Activated naive CD8-positive, alpha-beta T cell treated with anti-CD3 and anti-CD28 coated beads, Interleukin-2, amount 50 U/mL, for 24 hours (primary cell): Measurements from ENCODE around the gene B4GALNT3.

Experiments
- ATAC-seq: fragments of 150-1000 bp; cut with Tn5 transposase; one replicate; pipeline ENCODE4 v1.10.0; 2021
- DNase-seq: peaks from one replicate; pipeline ENCODE4 v3.0.0; 2021
- H3K27ac Mint-ChIP-seq: one replicate; pipeline ENCODE4 v1.8.0; 2021; ENCODE audit warnings: mild to moderate bottlenecking, mixed read lengths
- H3K27me3 Mint-ChIP-seq: one replicate; pipeline ENCODE4 v1.8.0; 2021; ENCODE audit warnings: mixed read lengths
- H3K36me3 Mint-ChIP-seq: one replicate; pipeline ENCODE4 v1.8.0; 2021; ENCODE audit warnings: low read depth, mixed read lengths
- H3K4me1 Mint-ChIP-seq: one replicate; pipeline ENCODE4 v1.8.0; 2021; ENCODE audit warnings: mixed read lengths
- H3K4me3 Mint-ChIP-seq: one replicate; pipeline ENCODE4 v1.8.0; 2021; ENCODE audit warnings: mild to moderate bottlenecking, moderate library complexity, mixed read lengths
- H3K9me3 Mint-ChIP-seq: one replicate; pipeline ENCODE4 v1.8.0; 2021; ENCODE audit warnings: mixed read lengths

The B4GALNT3 gene

DNA sequence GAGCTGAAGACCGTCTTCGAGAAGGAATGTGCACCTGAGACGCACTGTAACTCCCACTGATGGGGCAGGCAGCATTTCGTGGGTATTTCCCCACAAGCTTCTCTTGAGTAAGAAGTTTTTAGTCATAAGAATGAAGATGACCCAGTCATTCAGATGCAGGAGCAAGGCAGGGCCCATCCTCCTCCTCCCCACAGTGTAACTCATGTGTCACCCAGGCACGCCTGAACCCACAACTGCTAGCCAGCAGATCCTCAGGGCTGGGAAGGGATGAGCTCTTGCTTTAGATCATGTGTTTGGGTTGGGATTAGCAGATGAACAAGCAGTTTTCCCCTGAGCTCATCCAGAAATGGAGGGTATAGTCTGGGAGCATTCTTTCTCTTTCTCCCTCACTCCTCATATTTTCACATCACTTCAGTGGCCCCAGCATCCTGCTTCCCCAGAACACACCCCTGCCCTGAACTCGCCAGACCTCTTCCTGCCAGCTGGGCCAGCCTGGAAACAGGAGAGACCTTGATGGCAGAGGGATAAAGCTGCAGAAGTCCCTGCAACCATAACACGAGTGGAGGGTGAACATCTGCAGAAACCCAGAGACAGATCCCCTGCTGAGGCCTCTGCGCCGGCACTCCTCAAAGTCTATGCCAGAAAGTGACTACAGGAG lies 73.3 kb downstream of the B4GALNT3 start:
- peaks cover 13% of the 10 kb centered on the region for H3K9me3 Mint-ChIP-seq
- H3K4me3 Mint-ChIP-seq = no peak overlapping the region
- ATAC-seq (no peak), DNase-seq (no peak)
- H3K4me1 Mint-ChIP-seq = no peaks in the 10 kb centered on the region
- no peaks in the 10 kb centered on the region for H3K27me3 Mint-ChIP-seq
- H3K27ac Mint-ChIP-seq = no peak overlapping the region
- H3K36me3 Mint-ChIP-seq = no peaks in the 10 kb centered on the region

DNA sequence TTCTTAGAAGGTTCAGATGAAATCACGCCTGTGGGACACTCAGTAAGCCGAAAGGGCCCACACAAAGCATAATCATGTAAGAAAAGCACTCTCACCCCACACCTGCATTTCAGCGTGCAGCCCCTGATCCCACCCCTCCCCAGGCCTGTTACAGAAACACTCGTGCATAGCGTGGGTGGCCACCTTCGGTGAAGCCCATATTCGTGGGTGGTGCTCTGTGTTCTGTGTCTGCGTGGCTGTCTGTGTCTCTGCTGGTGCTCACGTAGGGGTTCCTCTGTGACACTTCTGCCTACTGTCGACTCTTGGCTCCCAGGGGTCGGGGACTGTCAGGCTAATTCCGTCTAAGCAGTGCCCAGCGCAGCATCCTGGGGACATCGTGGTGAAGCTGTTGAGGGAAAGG lies 74.0 kb downstream of the B4GALNT3 start:
- no peaks in the 10 kb centered on the region for H3K36me3 Mint-ChIP-seq
- H3K4me1 Mint-ChIP-seq = peaks cover 2% of the 10 kb centered on the region
- H3K9me3 Mint-ChIP-seq = peaks cover 13% of the 10 kb centered on the region
- ATAC-seq (no peak), DNase-seq (no peak)
- H3K4me3 Mint-ChIP-seq = no peak overlapping the region
- no peaks in the 10 kb centered on the region for H3K27me3 Mint-ChIP-seq
- no peak overlapping the region for H3K27ac Mint-ChIP-seq

DNA sequence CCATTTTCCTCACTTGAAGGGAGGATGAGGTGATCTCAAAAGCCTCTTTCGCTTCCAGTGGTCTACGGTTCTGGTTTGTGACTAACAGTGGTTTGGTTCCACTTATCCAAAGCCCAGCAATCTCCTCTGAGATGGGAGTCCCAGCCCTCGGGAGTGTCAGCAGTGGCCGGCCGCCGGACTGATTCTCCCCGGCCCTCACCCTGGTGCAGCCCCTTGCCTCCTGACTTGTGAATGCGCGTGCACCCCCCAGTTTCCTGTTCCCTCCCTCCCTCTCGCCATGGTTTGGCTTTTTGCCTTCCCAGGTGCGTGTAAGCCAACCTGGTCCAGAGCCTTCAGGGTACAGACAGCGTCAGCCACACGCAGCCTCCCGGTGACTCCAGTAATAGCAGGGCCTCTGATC lies 74.5 kb downstream of the B4GALNT3 start:
- Mint-ChIP-seq H3K4me3 (no peak overlapping the region), H3K9me3 (peaks cover 13% of the 10 kb centered on the region), H3K36me3 (no peaks in the 10 kb centered on the region), H3K27ac (no peak overlapping the region), H3K4me1 (peaks cover 7% of the 10 kb centered on the region), H3K27me3 (no peaks in the 10 kb centered on the region)
- DNase-seq (no peak), ATAC-seq (no peak)

DNA sequence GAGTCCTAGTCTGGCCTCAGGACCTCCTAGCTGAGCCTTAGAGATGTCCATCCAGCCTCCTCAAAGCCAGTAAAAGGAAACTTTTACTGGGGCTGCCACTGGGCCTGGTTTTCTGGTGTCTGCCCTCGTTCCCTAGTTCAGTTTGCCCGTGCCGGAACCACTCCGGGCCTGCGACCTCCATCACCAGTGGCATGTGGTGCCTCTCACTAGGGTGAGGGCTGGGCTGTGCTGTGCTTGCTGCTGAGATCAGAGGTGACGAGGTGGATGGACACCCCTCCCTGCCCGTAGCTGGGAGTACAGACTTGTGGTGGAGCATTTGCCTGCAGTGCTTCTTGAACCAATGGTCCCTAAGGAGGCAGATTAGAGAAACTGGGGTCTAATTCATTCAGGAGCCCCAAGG lies 75.7 kb downstream of the B4GALNT3 start:
- Mint-ChIP-seq H3K4me1 (peaks cover 15% of the 10 kb centered on the region), H3K4me3 (no peak overlapping the region), H3K36me3 (no peaks in the 10 kb centered on the region), H3K9me3 (peaks cover 9% of the 10 kb centered on the region), H3K27me3 (peaks cover under 1% of the 10 kb centered on the region), H3K27ac (no peak overlapping the region)
- DNase-seq = no peak
- no peak for ATAC-seq

DNA sequence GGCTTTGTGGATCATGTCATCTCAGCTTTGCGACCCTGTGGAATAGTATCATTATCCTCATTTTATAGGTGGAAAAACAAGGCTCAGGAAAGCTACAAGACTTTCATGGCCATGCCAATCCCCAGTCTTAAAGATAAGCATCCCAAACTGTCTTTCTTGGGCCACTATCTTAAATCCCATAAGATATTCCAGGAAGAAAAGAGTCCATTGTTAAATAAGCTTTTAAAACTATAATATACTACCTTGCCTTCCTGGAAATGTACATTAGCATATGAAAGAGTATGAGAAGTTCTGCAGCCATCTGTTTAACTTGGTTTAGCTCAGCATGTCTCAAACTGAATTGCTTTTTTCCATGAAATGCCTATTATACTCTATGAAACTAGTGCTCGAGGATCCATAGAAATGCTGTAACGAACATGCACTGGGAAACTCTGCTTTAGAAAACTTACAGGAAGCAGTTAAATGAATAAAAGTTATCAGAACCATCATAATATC lies 77.1 kb downstream of the B4GALNT3 start:
- H3K9me3 Mint-ChIP-seq = peaks cover 6% of the 10 kb centered on the region
- ATAC-seq = no peak
- no peak for DNase-seq
- no peak overlapping the region for H3K4me3 Mint-ChIP-seq
- peaks cover 16% of the 10 kb centered on the region for H3K4me1 Mint-ChIP-seq
- no peak overlapping the region for H3K27ac Mint-ChIP-seq
- peaks cover 2% of the 10 kb centered on the region for H3K27me3 Mint-ChIP-seq
- H3K36me3 Mint-ChIP-seq = no peaks in the 10 kb centered on the region

DNA sequence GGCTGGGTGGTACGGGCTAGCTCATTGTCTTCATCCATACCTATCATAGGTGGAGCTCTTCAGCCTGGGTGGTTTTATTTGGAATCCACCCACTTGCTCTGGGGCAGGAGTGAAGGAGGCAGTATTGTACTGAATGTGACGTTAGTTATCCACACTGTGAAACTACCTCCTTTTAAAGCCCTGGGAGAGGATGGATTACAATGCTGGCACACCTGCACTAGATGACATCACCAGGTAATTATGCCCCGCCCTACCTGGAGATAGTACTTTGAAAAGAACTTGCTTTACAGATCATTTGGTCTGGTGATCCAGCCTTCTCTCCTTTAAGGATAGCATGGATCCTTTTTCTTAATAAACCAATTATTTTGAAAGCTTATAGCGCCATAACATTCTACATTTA lies 78.0 kb downstream of the B4GALNT3 start:
- H3K36me3 Mint-ChIP-seq = no peaks in the 10 kb centered on the region
- H3K27ac Mint-ChIP-seq = no peak overlapping the region
- H3K9me3 Mint-ChIP-seq = no peaks in the 10 kb centered on the region
- ATAC-seq (no peak), DNase-seq (no peak)
- peaks cover 16% of the 10 kb centered on the region for H3K4me1 Mint-ChIP-seq
- H3K27me3 Mint-ChIP-seq = peaks cover 2% of the 10 kb centered on the region
- H3K4me3 Mint-ChIP-seq = no peak overlapping the region

DNA sequence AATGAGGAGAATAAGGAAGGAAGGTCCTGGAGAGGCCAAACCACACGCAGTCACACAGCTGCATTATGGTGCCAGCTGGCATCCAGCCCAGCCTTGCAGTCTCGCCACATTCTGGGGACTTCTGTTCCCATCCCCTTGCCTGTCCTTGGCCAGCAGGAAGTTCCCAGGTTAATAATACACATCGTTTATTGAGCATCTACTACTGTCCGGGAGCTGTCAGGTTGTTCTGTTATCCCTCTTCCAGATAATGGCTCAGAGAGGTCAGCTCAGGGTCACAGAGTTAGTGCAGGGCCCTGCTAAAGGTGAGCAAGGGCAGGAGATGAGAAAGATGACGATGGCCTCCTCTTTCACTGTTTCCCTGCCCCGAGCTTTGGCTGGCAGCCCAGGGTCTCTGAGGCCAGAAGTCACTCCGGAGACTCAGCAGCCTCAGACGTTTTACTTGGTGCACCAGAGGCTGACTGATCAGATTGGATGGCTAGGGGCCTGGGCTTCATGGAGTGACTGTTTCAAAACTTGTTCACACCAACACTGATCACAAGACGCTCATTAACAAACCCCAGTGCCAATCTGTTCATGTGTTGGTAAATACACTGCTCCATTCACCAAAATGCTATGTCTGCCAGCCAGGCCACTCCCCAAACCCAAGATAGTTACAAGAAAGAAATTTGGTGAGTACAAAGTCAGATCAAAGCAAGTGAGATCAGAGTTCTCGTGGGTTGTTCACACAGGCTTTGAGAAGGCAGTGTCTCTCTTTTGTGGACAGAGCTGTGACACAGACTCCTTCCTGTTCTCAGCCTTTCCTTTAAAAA lies 79.2 kb downstream of the B4GALNT3 start:
- H3K36me3 Mint-ChIP-seq = no peaks in the 10 kb centered on the region
- H3K4me3 Mint-ChIP-seq = no peak overlapping the region
- peaks cover 16% of the 10 kb centered on the region for H3K4me1 Mint-ChIP-seq
- peaks cover 2% of the 10 kb centered on the region for H3K27me3 Mint-ChIP-seq
- no peaks in the 10 kb centered on the region for H3K9me3 Mint-ChIP-seq
- H3K27ac Mint-ChIP-seq = peak overlapping the region; percentile 16
- ATAC-seq (peak; percentile 45), DNase-seq (no peak)

DNA sequence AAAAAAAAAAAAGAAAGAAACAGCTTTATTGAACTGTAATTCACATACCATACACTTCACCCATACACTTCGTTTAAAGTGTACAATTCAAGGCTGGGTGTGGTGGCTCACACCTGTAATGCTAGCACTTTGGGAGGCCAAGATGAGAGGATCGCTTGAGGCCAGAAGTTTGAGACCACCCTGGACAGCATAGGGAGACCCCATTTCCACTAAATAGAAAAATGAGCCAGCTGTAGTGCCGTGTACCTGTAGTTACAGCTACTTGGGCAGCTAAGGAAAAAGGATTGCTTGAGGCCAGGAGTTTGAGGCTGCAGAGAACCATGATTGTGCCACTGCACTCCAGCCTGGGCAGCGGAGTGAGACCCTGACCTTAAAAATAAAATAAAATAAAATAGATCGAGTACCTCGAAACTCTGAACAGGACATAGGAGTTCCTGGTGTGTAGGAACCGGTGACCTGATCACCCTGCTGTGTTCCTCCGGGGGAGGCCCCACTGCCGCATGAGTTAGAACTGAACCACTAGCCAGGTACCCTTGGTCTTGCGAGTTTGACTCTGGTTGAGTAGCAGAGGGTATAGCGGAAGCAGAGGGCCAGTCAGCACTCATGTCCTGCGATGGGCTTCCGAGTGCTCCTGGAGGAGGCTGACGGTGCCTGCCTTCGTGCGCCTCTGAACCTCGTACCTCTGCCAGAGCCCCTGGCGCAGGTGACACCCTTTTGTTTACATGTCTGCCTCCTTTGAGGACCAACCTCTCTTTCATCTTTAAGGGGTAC lies 80.0 kb downstream of the B4GALNT3 start:
- no peaks in the 10 kb centered on the region for H3K9me3 Mint-ChIP-seq
- H3K4me1 Mint-ChIP-seq = peaks cover 16% of the 10 kb centered on the region
- no peak overlapping the region for H3K4me3 Mint-ChIP-seq
- H3K27me3 Mint-ChIP-seq = peaks cover 7% of the 10 kb centered on the region
- no peaks in the 10 kb centered on the region for H3K36me3 Mint-ChIP-seq
- H3K27ac Mint-ChIP-seq = no peak overlapping the region
- no peak for ATAC-seq
- DNase-seq = no peak

DNA sequence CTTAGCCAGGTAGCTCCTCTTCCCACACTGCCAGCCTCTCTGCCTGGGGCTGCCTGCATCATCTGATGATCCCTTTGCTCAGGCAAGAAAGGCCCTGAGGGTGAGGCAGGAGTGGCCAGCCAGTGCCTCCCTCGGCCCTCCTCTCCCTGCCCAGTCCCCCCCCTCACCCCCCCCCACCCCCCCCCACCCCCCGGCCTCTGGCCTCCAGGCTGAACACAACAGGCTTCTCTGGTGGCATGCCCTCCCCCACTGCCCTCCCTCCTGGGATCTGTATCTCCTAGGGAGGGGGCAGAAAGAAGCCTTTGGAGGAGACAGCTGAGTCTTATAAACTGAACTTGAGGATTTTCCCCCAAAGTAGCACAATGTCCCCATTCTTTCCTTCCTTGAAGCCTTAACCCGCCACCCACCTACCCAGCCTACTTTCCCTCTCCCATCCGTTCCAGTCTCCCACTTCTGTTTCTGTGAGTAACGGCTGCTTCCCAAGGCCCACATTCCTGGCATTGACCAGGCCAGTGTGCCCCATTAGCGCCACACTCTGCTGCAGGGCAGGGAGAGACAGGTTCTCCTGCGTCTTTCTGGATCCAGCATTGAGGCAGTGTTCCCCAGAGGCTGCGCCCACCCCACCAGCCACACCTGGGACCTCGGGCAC lies 82.1 kb downstream of the B4GALNT3 start:
- no peak for ATAC-seq
- Mint-ChIP-seq H3K4me3 (no peak overlapping the region), H3K27ac (no peak overlapping the region), H3K9me3 (no peaks in the 10 kb centered on the region), H3K27me3 (peaks cover 17% of the 10 kb centered on the region), H3K36me3 (no peaks in the 10 kb centered on the region), H3K4me1 (peaks cover 16% of the 10 kb centered on the region)
- no peak for DNase-seq

DNA sequence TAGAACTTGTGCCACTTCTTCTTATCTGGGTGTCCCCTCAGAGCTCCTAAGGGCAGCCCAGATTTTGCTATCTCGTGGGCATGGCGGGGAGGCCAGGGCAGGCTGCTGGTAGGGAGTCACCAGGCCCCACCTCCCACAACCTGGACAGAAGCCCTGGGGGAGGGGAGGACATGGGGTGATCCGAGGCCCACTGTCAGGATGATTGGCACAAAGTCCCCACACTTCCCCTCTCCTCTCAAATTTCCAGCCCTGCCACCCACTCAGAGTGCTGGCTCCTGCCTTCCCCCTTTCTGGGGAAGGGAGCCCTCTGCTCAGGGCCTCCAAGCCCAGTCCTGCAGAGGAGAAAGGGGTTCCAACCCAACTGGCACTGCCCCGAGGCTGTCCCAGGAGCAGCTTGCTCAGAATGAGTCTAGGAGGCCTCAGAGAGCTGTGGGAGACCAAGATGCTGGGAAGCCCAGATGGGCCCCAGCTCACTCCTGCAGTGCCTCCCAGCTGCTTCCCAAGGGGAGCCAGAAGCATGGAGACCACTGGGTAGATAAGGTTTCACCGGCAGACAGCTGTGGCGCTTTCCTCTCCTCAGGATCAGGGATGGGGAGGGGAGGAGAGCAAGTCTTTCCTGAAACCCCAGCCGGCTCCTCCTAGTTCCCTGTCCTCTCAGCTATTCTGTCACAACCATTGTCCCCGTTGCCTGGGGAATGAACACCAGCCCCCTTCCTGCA lies 82.8 kb downstream of the B4GALNT3 start:
- no peak for DNase-seq
- ATAC-seq = no peak
- peaks cover 19% of the 10 kb centered on the region for H3K27me3 Mint-ChIP-seq
- H3K27ac Mint-ChIP-seq = no peak overlapping the region
- no peak overlapping the region for H3K4me3 Mint-ChIP-seq
- no peaks in the 10 kb centered on the region for H3K36me3 Mint-ChIP-seq
- peaks cover 16% of the 10 kb centered on the region for H3K4me1 Mint-ChIP-seq
- no peaks in the 10 kb centered on the region for H3K9me3 Mint-ChIP-seq

DNA sequence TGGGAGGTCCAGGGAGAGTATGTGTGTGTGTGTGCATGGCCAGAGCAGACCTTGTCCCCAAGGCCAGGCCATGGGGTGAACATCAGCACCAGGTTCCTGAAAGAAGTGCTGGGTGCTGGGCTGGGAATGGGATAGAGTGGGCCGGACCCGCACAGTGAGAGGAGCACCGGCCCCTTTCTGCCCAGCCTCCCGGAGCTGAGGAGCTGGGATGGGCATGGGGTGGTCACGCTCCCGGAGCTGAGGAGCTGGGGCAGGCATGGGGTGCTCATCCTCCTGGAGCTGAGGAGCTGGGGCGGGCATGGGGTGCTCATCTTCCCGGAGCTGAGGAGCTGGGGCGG lies 83.3 kb downstream of the B4GALNT3 start:
- H3K4me1 Mint-ChIP-seq = peaks cover 16% of the 10 kb centered on the region
- H3K27me3 Mint-ChIP-seq = peaks cover 21% of the 10 kb centered on the region
- ATAC-seq = no peak
- no peaks in the 10 kb centered on the region for H3K9me3 Mint-ChIP-seq
- H3K4me3 Mint-ChIP-seq = no peak overlapping the region
- DNase-seq = no peak
- no peak overlapping the region for H3K27ac Mint-ChIP-seq
- no peaks in the 10 kb centered on the region for H3K36me3 Mint-ChIP-seq

DNA sequence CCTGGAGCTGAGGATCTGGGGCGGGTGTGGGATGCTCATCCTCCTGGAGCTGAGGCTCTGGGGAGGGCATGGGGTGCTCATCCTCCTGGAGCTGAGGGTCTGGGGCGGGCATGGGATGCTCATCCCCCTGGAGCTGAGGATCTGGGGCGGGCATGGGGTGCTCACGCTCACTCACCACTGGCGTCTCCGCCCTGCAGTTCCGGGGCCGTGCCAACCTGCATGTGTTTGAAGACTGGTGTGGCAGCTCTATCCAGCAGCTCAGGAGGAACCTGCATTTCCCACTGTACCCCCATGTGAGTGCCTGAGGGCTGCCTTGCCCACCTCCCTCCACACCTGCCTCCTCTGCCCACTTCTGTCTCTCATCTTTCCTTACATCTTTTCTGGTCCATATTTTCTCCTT lies 84.4 kb downstream of the B4GALNT3 start:
- ATAC-seq (no peak), DNase-seq (no peak)
- H3K9me3 Mint-ChIP-seq = no peaks in the 10 kb centered on the region
- peaks cover 21% of the 10 kb centered on the region for H3K27me3 Mint-ChIP-seq
- no peak overlapping the region for H3K4me3 Mint-ChIP-seq
- H3K36me3 Mint-ChIP-seq = no peaks in the 10 kb centered on the region
- H3K27ac Mint-ChIP-seq = no peak overlapping the region
- peaks cover 10% of the 10 kb centered on the region for H3K4me1 Mint-ChIP-seq

DNA sequence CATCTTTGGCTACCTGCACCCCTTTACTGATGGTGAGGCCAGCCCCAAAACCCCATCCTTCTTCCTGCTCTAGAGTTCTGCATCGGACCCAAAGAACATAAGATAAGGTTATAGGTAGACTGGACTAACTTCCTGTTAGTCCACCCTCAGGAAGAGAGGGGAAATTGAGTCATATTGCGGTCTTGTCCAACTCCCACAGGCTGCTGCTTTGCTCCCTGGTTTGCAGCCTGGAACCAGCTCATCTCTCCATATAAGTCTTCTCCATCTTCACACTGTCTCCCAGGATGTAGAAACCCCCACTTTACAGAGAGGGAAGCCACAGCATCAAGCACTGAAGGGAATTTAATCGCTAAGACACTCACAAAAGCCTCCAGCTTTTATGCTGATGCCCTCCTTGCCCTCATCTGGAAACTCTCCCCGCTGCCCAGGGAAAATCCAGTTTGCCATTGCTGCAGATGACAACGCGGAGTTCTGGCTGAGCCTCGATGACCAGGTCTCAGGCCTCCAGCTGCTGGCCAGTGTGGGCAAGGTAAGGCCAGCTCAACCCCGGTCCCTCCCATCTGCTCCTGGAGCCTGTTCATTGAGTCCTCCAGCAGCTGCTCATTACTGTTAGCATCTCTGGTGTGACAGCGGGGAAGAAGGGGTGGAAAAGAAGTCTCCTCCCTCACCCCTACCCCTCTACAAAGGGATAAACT lies 85.3 kb downstream of the B4GALNT3 start:
- Mint-ChIP-seq H3K9me3 (no peaks in the 10 kb centered on the region), H3K4me3 (no peak overlapping the region), H3K27ac (no peak overlapping the region), H3K36me3 (no peaks in the 10 kb centered on the region), H3K4me1 (peaks cover 4% of the 10 kb centered on the region), H3K27me3 (peaks cover 21% of the 10 kb centered on the region)
- ATAC-seq = no peak
- no peak for DNase-seq
